Neural progenitor cell (in vitro differentiated cells): ENCODE data around the gene ARSD. TPM values are rescaled to one million over a fixed set of nuclear protein-coding genes. Genes with fewer than 3 reads are reported as not detected.

Experiments
- DNase-seq: peaks from one replicate; pipeline ENCODE4 v3.0.0-alpha.2; 2016; ENCODE audit warnings: low spot score
- H2AFZ ChIP-seq: fragments of 200-600 bp; sonication (generic); replicated peaks from 2 replicates; pipeline ENCODE4 v1.6.1; 2016; ENCODE audit warnings: antibody characterized with exemption
- H3F3A ChIP-seq: fragments of 200-600 bp; sonication (generic); 2 replicates; pipeline ENCODE4 v1.6.1; 2016; ENCODE audit warnings: antibody characterized with exemption, low read depth
- H3K27ac ChIP-seq: fragments of 200-600 bp; sonication (generic); 2 replicates; pipeline ENCODE4 v1.5.1; 2016; ENCODE audit warnings: mild to moderate bottlenecking
- H3K27me3 ChIP-seq: fragments of 200-600 bp; sonication (generic); 2 replicates; pipeline ENCODE4 v1.6.1; 2016; ENCODE audit warnings: mild to moderate bottlenecking, moderate library complexity
- H3K36me3 ChIP-seq: fragments of 200-600 bp; sonication (generic); 2 replicates; pipeline ENCODE4 v1.5.1; 2016
- H3K4me1 ChIP-seq: fragments of 200-600 bp; sonication (generic); 2 replicates; pipeline ENCODE4 v1.6.1; 2016; ENCODE audit warnings: mixed run types
- H3K4me2 ChIP-seq: fragments of 200-600 bp; sonication (generic); 2 replicates; pipeline ENCODE4 v1.6.1; 2016
- H3K4me3 ChIP-seq: fragments of 200-600 bp; sonication (generic); 2 replicates; pipeline ENCODE4 v1.5.1; 2016
- H3K79me2 ChIP-seq: fragments of 200-600 bp; sonication (generic); 2 replicates; pipeline ENCODE4 v1.6.1; 2016; ENCODE audit warnings: low read depth
- H3K9ac ChIP-seq: fragments of 200-600 bp; sonication (generic); 2 replicates; pipeline ENCODE4 v1.6.1; 2016
- H3K9me3 ChIP-seq: fragments of 200-600 bp; sonication (generic); 2 replicates; pipeline ENCODE4 v1.5.1; 2016; ENCODE audit warnings: low read depth
- H4K20me1 ChIP-seq: fragments of 200-600 bp; sonication (generic); 2 replicates; pipeline ENCODE4 v1.6.1; 2016; ENCODE audit warnings: low read depth
- H3K27ac Mint-ChIP-seq: 3 replicates; pipeline ENCODE4 v1.8.0; 2021; ENCODE audit warnings: mixed read lengths
- H3K27me3 Mint-ChIP-seq: 2 replicates; pipeline ENCODE4 v1.8.0; 2022; ENCODE audit warnings: low read depth, mild to moderate bottlenecking, inconsistent platforms, moderate library complexity, mixed read lengths; ENCODE audit not compliant: insufficient read depth
- H3K36me3 Mint-ChIP-seq: 3 replicates; pipeline ENCODE4 v1.8.0; 2021; ENCODE audit warnings: mixed read lengths
- H3K4me1 Mint-ChIP-seq: 3 replicates; pipeline ENCODE4 v1.8.0; 2021; ENCODE audit warnings: mixed read lengths
- H3K4me3 Mint-ChIP-seq: 3 replicates; pipeline ENCODE4 v1.8.0; 2021; ENCODE audit warnings: mild to moderate bottlenecking, moderate library complexity, mixed read lengths
- H3K9me3 Mint-ChIP-seq: 3 replicates; pipeline ENCODE4 v1.8.0; 2020; ENCODE audit warnings: mixed read lengths
- EZH2 ChIP-seq: fragments of 200-600 bp; sonication (generic); IDR thresholded peaks from 2 replicates; pipeline ENCODE4 v1.6.1; 2017; ENCODE audit warnings: antibody characterized with exemption, mild to moderate bottlenecking, moderate library complexity
- EZH2phosphoT487 ChIP-seq: fragments of 200-600 bp; sonication (generic); IDR thresholded peaks from 2 replicates; pipeline ENCODE4 v1.6.1; 2017; ENCODE audit warnings: antibody characterized with exemption
- total RNA-seq: library from RNA; depleted of rRNA; stranded (reverse); fragments of >200 nt; gene quantifications from 2 replicates; pipeline ENCODE4 v1.2.3, GENCODE V29; 2015; ENCODE audit warnings: low replicate concordance
- TF ChIP-seq, protein P1 (sequence below): fragments of 200-600 bp; sonication (generic); IDR thresholded peaks from 2 replicates; pipeline ENCODE4 v1.5.1; 2017; ENCODE audit warnings: antibody characterized with exemption, mild to moderate bottlenecking

ARSD gene
- total RNA-seq, 1 donor from 2014 or later, result 4.3 TPM

DNA sequence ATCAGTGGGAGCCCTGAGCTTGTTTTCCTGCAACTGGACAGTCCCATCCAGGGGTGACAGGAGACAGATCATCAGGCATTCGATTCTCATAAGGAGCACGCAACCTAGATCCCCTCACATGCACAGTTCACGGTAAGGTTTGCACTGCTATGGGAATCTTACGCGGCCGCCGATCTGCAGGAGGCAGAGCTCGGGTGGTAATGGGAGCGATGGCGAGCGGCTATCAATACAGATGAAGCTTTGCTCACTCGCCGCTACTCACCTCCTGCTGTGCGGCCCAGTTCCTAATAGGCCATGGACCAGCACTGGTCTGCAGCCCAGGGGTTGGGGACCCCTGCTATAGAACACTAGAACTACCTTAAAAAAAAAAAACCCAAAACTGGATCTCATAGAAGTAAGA lies 45.4 kb downstream of the ARSD start:
- H3K4me1 ChIP-seq, result no peaks in the 10 kb centered on the region
- H3K79me2 ChIP-seq, result no peaks in the 10 kb centered on the region
- H3F3A ChIP-seq, result no peaks in the 10 kb centered on the region
- no peak overlapping the region for H3K4me2 ChIP-seq
- no peak overlapping the region for H3K27ac ChIP-seq
- H3K4me3 ChIP-seq, result no peak overlapping the region
- TF ChIP-seq, protein P1, sequence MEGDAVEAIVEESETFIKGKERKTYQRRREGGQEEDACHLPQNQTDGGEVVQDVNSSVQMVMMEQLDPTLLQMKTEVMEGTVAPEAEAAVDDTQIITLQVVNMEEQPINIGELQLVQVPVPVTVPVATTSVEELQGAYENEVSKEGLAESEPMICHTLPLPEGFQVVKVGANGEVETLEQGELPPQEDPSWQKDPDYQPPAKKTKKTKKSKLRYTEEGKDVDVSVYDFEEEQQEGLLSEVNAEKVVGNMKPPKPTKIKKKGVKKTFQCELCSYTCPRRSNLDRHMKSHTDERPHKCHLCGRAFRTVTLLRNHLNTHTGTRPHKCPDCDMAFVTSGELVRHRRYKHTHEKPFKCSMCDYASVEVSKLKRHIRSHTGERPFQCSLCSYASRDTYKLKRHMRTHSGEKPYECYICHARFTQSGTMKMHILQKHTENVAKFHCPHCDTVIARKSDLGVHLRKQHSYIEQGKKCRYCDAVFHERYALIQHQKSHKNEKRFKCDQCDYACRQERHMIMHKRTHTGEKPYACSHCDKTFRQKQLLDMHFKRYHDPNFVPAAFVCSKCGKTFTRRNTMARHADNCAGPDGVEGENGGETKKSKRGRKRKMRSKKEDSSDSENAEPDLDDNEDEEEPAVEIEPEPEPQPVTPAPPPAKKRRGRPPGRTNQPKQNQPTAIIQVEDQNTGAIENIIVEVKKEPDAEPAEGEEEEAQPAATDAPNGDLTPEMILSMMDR, result no peak
- TF ChIP-seq EZH2phosphoT487 (no peak), EZH2 (no peak)
- H3K9me3 ChIP-seq, result no peaks in the 10 kb centered on the region
- H3K4me3 Mint-ChIP-seq, result no peak overlapping the region
- peaks cover 3% of the 10 kb centered on the region for H3K9me3 Mint-ChIP-seq
- H3K27me3 ChIP-seq, result no peaks in the 10 kb centered on the region
- H3K27ac Mint-ChIP-seq, result no peak overlapping the region
- H3K9ac ChIP-seq, result no peak overlapping the region
- no peaks in the 10 kb centered on the region for H4K20me1 ChIP-seq
- H3K36me3 ChIP-seq, result no peaks in the 10 kb centered on the region
- no peak for DNase-seq
- peaks cover 14% of the 10 kb centered on the region for H3K4me1 Mint-ChIP-seq
- no peak overlapping the region for H2AFZ ChIP-seq
- peaks cover 3% of the 10 kb centered on the region for H3K27me3 Mint-ChIP-seq
- peaks cover 37% of the 10 kb centered on the region for H3K36me3 Mint-ChIP-seq

- H3K4me1 Mint-ChIP-seq, result no peaks in the 10 kb centered on the region
- peaks cover 7% of the 10 kb centered on the region for H3K9me3 Mint-ChIP-seq
- Histone ChIP-seq H3K4me3 (no peak overlapping the region), H3F3A (no peaks in the 10 kb centered on the region), H3K27ac (no peak overlapping the region), H3K4me1 (no peaks in the 10 kb centered on the region), H3K4me2 (no peak overlapping the region), H4K20me1 (no peaks in the 10 kb centered on the region), H3K9me3 (no peaks in the 10 kb centered on the region), H2AFZ (no peak overlapping the region), H3K27me3 (no peaks in the 10 kb centered on the region), H3K79me2 (no peaks in the 10 kb centered on the region), H3K9ac (no peak overlapping the region), H3K36me3 (peaks cover 3% of the 10 kb centered on the region)
- H3K36me3 Mint-ChIP-seq, result peaks cover 56% of the 10 kb centered on the region
- no peak overlapping the region for H3K27ac Mint-ChIP-seq
- DNase-seq, result no peak
- H3K27me3 Mint-ChIP-seq, result peaks cover 3% of the 10 kb centered on the region
- TF ChIP-seq, protein P1, result no peak
- no peak for TF ChIP-seq EZH2
- no peak for TF ChIP-seq EZH2phosphoT487
- no peak overlapping the region for H3K4me3 Mint-ChIP-seq
These were observed 49.5 kb downstream of the ARSD start for GRCh38 chrX:2879670-2880069.

DNA sequence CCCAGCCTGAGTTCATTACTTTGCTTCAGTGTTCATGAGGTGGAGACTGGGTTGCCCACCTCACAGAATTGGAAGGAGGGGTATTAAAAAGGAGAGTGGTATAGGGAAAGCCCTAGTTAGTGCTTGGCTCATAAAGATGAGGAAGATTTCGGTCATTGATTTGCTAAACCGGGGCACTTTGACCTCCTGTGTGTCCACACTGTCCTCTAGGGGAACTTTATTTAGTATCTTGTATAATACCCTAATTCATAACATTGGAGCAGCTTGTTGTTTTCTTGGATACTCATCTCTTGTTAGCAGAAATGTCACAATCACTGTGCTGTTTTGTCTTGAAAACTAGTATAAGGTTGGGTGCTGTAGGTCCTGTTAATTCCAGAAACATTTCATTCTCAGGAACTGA lies 50.6 kb downstream of the ARSD start:
- Histone ChIP-seq H3K36me3 (peaks cover 3% of the 10 kb centered on the region), H3K4me3 (no peak overlapping the region), H2AFZ (no peak overlapping the region), H3K4me2 (no peak overlapping the region), H3K9ac (no peak overlapping the region), H3K79me2 (no peaks in the 10 kb centered on the region), H3K9me3 (no peaks in the 10 kb centered on the region), H3K4me1 (no peaks in the 10 kb centered on the region), H3K27ac (no peak overlapping the region), H3K27me3 (no peaks in the 10 kb centered on the region), H4K20me1 (no peaks in the 10 kb centered on the region), H3F3A (no peaks in the 10 kb centered on the region)
- DNase-seq, result no peak
- Mint-ChIP-seq H3K4me1 (no peaks in the 10 kb centered on the region), H3K4me3 (no peak overlapping the region), H3K36me3 (peaks cover 54% of the 10 kb centered on the region), H3K27me3 (peaks cover 3% of the 10 kb centered on the region), H3K9me3 (peaks cover 12% of the 10 kb centered on the region), H3K27ac (no peak overlapping the region)
- TF ChIP-seq EZH2phosphoT487, result no peak
- TF ChIP-seq, protein P1, result no peak
- no peak for TF ChIP-seq EZH2
